ENCODE measurements around the gene ARHGEF18.

ARHGEF18 gene

GRCh38 chr19:7327802-7328201 lies 20.9 kb upstream of the ARHGEF18 start:
- Histone ChIP-seq H3K9ac (ENCODE audit: low read depth in 1 of 2, low read length in 2 of 2) (no peak overlapping the region), H3K9me3 (ENCODE audit: control insufficient read depth in 2 of 2, low read length in 2 of 2) (no peaks in the 10 kb centered on the region), H3K36me3 (ENCODE audit: control insufficient read depth in 2 of 2, insufficient read depth in 2 of 2, low read length in 2 of 2) (no peaks in the 10 kb centered on the region), H3K4me3 (ENCODE audit: low read length in 2 of 2) (no peak overlapping the region), H3K4me1 (ENCODE audit: control insufficient read depth in 2 of 2, insufficient read depth in 2 of 2, low read length in 2 of 2) (no peaks in the 10 kb centered on the region), H3K27me3 (ENCODE audit: control insufficient read depth in 2 of 2, insufficient read depth in 2 of 2, low read length in 2 of 2) (no peaks in the 10 kb centered on the region), H3K27ac (ENCODE audit: low read depth in 2 of 2, low read length in 2 of 2) (no peak overlapping the region)

- no peaks in the 10 kb centered on the region for H3K36me3 ChIP-seq (ENCODE audit: control insufficient read depth in 2 of 2, insufficient read depth in 2 of 2, low read length in 2 of 2)
Observed at GRCh38 chr19:7328647-7329046, 20.1 kb upstream of the ARHGEF18 start.

GRCh38 chr19:7331446-7331845 lies 17.3 kb upstream of the ARHGEF18 start:
- Histone ChIP-seq H3K36me3 (ENCODE audit: control insufficient read depth in 2 of 2, insufficient read depth in 2 of 2, low read length in 2 of 2) (no peaks in the 10 kb centered on the region), H3K4me1 (ENCODE audit: control insufficient read depth in 2 of 2, insufficient read depth in 2 of 2, low read length in 2 of 2) (peaks cover 0 to under 1% of the 10 kb centered on the region in 2 donors), H3K9me3 (ENCODE audit: control insufficient read depth in 2 of 2, low read length in 2 of 2) (no peaks in the 10 kb centered on the region), H3K27me3 (ENCODE audit: control insufficient read depth in 2 of 2, insufficient read depth in 2 of 2, low read length in 2 of 2) (no peaks in the 10 kb centered on the region), H3K4me3 (ENCODE audit: low read length in 2 of 2) (no peak overlapping the region), H3K9ac (ENCODE audit: low read depth in 1 of 2, low read length in 2 of 2) (no peak overlapping the region), H3K27ac (ENCODE audit: low read depth in 2 of 2, low read length in 2 of 2) (no peak overlapping the region)

More at GRCh38 chr19:7328647-7329046, 20.1 kb upstream of the ARHGEF18 start:
- Histone ChIP-seq H3K27me3 (ENCODE audit: control insufficient read depth in 2 of 2, insufficient read depth in 2 of 2, low read length in 2 of 2) (no peaks in the 10 kb centered on the region), H3K9me3 (ENCODE audit: control insufficient read depth in 2 of 2, low read length in 2 of 2) (no peaks in the 10 kb centered on the region), H3K4me1 (ENCODE audit: control insufficient read depth in 2 of 2, insufficient read depth in 2 of 2, low read length in 2 of 2) (no peaks in the 10 kb centered on the region), H3K4me3 (ENCODE audit: low read length in 2 of 2) (no peak overlapping the region), H3K9ac (ENCODE audit: low read depth in 1 of 2, low read length in 2 of 2) (no peak overlapping the region), H3K27ac (ENCODE audit: low read depth in 2 of 2, low read length in 2 of 2) (no peak overlapping the region)

- Histone ChIP-seq H3K4me1 (ENCODE audit: control insufficient read depth in 2 of 2, insufficient read depth in 2 of 2, low read length in 2 of 2) (peaks cover 5% of the 10 kb centered on the region in 2 donors), H3K27ac (ENCODE audit: low read depth in 2 of 2, low read length in 2 of 2) (no peak overlapping the region), H3K4me3 (ENCODE audit: low read length in 2 of 2) (no peak overlapping the region), H3K9me3 (ENCODE audit: control insufficient read depth in 2 of 2, low read length in 2 of 2) (no peaks in the 10 kb centered on the region), H3K27me3 (ENCODE audit: control insufficient read depth in 2 of 2, insufficient read depth in 2 of 2, low read length in 2 of 2) (no peaks in the 10 kb centered on the region), H3K9ac (ENCODE audit: low read depth in 1 of 2, low read length in 2 of 2) (no peak overlapping the region), H3K36me3 (ENCODE audit: control insufficient read depth in 2 of 2, insufficient read depth in 2 of 2, low read length in 2 of 2) (no peaks in the 10 kb centered on the region)
Observed at GRCh38 chr19:7333198-7334118, 15.3 kb upstream of the ARHGEF18 start.

GRCh38 chr19:7336321-7336973 lies 12.3 kb upstream of the ARHGEF18 start:
- Histone ChIP-seq H3K4me1 (ENCODE audit: control insufficient read depth in 2 of 2, insufficient read depth in 2 of 2, low read length in 2 of 2) (peaks cover 5% of the 10 kb centered on the region in 2 donors), H3K27me3 (ENCODE audit: control insufficient read depth in 2 of 2, insufficient read depth in 2 of 2, low read length in 2 of 2) (no peaks in the 10 kb centered on the region), H3K9ac (ENCODE audit: low read depth in 1 of 2, low read length in 2 of 2) (no peak overlapping the region), H3K4me3 (ENCODE audit: low read length in 2 of 2) (no peak overlapping the region), H3K9me3 (ENCODE audit: control insufficient read depth in 2 of 2, low read length in 2 of 2) (no peaks in the 10 kb centered on the region), H3K27ac (ENCODE audit: low read depth in 2 of 2, low read length in 2 of 2) (peak overlapping the region; percentile 66 to 78), H3K36me3 (ENCODE audit: control insufficient read depth in 2 of 2, insufficient read depth in 2 of 2, low read length in 2 of 2) (no peaks in the 10 kb centered on the region)

- Histone ChIP-seq H3K27me3 (ENCODE audit: control insufficient read depth in 2 of 2, insufficient read depth in 2 of 2, low read length in 2 of 2) (no peaks in the 10 kb centered on the region), H3K4me3 (ENCODE audit: low read length in 2 of 2) (peak overlapping the region in 1 of 2 donors; percentile 20), H3K27ac (ENCODE audit: low read depth in 2 of 2, low read length in 2 of 2) (peak overlapping the region; percentile 66 to 78), H3K4me1 (ENCODE audit: control insufficient read depth in 2 of 2, insufficient read depth in 2 of 2, low read length in 2 of 2) (peaks cover 5% of the 10 kb centered on the region in 2 donors), H3K36me3 (ENCODE audit: control insufficient read depth in 2 of 2, insufficient read depth in 2 of 2, low read length in 2 of 2) (no peaks in the 10 kb centered on the region), H3K9ac (ENCODE audit: low read depth in 1 of 2, low read length in 2 of 2) (no peak overlapping the region), H3K9me3 (ENCODE audit: control insufficient read depth in 2 of 2, low read length in 2 of 2) (no peaks in the 10 kb centered on the region)
Observed at GRCh38 chr19:7337380-7338194, 11.2 kb upstream of the ARHGEF18 start.

- H3K4me3 ChIP-seq (ENCODE audit: low read length in 2 of 2): no peak overlapping the region
- no peaks in the 10 kb centered on the region for H3K9me3 ChIP-seq (ENCODE audit: control insufficient read depth in 2 of 2, low read length in 2 of 2)
- no peaks in the 10 kb centered on the region for H3K36me3 ChIP-seq (ENCODE audit: control insufficient read depth in 2 of 2, insufficient read depth in 2 of 2, low read length in 2 of 2)
- peak overlapping the region in 1 of 2 donors; percentile 18 for H3K9ac ChIP-seq (ENCODE audit: low read depth in 1 of 2, low read length in 2 of 2)
- H3K27ac ChIP-seq (ENCODE audit: low read depth in 2 of 2, low read length in 2 of 2): no peak overlapping the region
- no peaks in the 10 kb centered on the region for H3K27me3 ChIP-seq (ENCODE audit: control insufficient read depth in 2 of 2, insufficient read depth in 2 of 2, low read length in 2 of 2)
- H3K4me1 ChIP-seq (ENCODE audit: control insufficient read depth in 2 of 2, insufficient read depth in 2 of 2, low read length in 2 of 2): peaks cover 17 to 18% of the 10 kb centered on the region in 2 donors
Observed at GRCh38 chr19:7340959-7341837, 7.5 kb upstream of the ARHGEF18 start.

GRCh38 chr19:7342143-7342542 lies 6.6 kb upstream of the ARHGEF18 start:
- no peaks in the 10 kb centered on the region for H3K36me3 ChIP-seq (ENCODE audit: control insufficient read depth in 2 of 2, insufficient read depth in 2 of 2, low read length in 2 of 2)
- H3K27me3 ChIP-seq (ENCODE audit: control insufficient read depth in 2 of 2, insufficient read depth in 2 of 2, low read length in 2 of 2): no peaks in the 10 kb centered on the region
- H3K27ac ChIP-seq (ENCODE audit: low read depth in 2 of 2, low read length in 2 of 2): no peak overlapping the region
- no peaks in the 10 kb centered on the region for H3K9me3 ChIP-seq (ENCODE audit: control insufficient read depth in 2 of 2, low read length in 2 of 2)
- no peak overlapping the region for H3K4me3 ChIP-seq (ENCODE audit: low read length in 2 of 2)
- peaks cover 12 to 20% of the 10 kb centered on the region in 2 donors for H3K4me1 ChIP-seq (ENCODE audit: control insufficient read depth in 2 of 2, insufficient read depth in 2 of 2, low read length in 2 of 2)
- H3K9ac ChIP-seq (ENCODE audit: low read depth in 1 of 2, low read length in 2 of 2): no peak overlapping the region

GRCh38 chr19:7346488-7346971 lies 2.2 kb upstream of the ARHGEF18 start:
- H3K4me1 ChIP-seq (ENCODE audit: control insufficient read depth in 2 of 2, insufficient read depth in 2 of 2, low read length in 2 of 2): peaks cover 14 to 18% of the 10 kb centered on the region in 2 donors
- no peak overlapping the region for H3K4me3 ChIP-seq (ENCODE audit: low read length in 2 of 2)
- peaks cover 0 to 2% of the 10 kb centered on the region in 2 donors for H3K9me3 ChIP-seq (ENCODE audit: control insufficient read depth in 2 of 2, low read length in 2 of 2)
- no peak overlapping the region for H3K9ac ChIP-seq (ENCODE audit: low read depth in 1 of 2, low read length in 2 of 2)
- H3K27ac ChIP-seq (ENCODE audit: low read depth in 2 of 2, low read length in 2 of 2): no peak overlapping the region
- peaks cover 0 to 3% of the 10 kb centered on the region in 2 donors for H3K27me3 ChIP-seq (ENCODE audit: control insufficient read depth in 2 of 2, insufficient read depth in 2 of 2, low read length in 2 of 2)
- no peaks in the 10 kb centered on the region for H3K36me3 ChIP-seq (ENCODE audit: control insufficient read depth in 2 of 2, insufficient read depth in 2 of 2, low read length in 2 of 2)

Measured in mucosa of rectum (tissue), 2 donors.